Measurements from ENCODE around the gene ACYP2. TPM values are rescaled to one million over a fixed set of nuclear protein-coding genes. Genes with fewer than 3 reads are reported as not detected.

ACYP2 gene
- total RNA-seq, 6 experiments from 2014 or later, result 9.6 to 22.9 (median 18.5) TPM

GRCh38 chr2:54227798-54228197 is 112.4 kb downstream of the ACYP2 start:
- H3K4me1 ChIP-seq, result no peaks in the 10 kb centered on the region
- H3K27ac ChIP-seq, result no peak overlapping the region
- H3K36me3 ChIP-seq, result no peaks in the 10 kb centered on the region
- H3K27me3 ChIP-seq, result no peaks in the 10 kb centered on the region
- DNase-seq, result no peak
- H3K9me3 ChIP-seq, result no peaks in the 10 kb centered on the region
- intact Hi-C loops (cut with DNase I), result no loop called here
- no peak for TF ChIP-seq POLR2A (IDR thresholded peaks at IDR 0.05)
- TF ChIP-seq, protein P1, sequence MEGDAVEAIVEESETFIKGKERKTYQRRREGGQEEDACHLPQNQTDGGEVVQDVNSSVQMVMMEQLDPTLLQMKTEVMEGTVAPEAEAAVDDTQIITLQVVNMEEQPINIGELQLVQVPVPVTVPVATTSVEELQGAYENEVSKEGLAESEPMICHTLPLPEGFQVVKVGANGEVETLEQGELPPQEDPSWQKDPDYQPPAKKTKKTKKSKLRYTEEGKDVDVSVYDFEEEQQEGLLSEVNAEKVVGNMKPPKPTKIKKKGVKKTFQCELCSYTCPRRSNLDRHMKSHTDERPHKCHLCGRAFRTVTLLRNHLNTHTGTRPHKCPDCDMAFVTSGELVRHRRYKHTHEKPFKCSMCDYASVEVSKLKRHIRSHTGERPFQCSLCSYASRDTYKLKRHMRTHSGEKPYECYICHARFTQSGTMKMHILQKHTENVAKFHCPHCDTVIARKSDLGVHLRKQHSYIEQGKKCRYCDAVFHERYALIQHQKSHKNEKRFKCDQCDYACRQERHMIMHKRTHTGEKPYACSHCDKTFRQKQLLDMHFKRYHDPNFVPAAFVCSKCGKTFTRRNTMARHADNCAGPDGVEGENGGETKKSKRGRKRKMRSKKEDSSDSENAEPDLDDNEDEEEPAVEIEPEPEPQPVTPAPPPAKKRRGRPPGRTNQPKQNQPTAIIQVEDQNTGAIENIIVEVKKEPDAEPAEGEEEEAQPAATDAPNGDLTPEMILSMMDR (IDR thresholded peaks at IDR 0.05), result no peak
- H3K4me3 ChIP-seq, result no peak overlapping the region
- ATAC-seq, result no peak

- ATAC-seq (peak in 2 of 4 donors; percentile 34 to 61), DNase-seq (peak in 1 of 3 donors; percentile 52)
- Histone ChIP-seq H3K4me1 (no peaks in the 10 kb centered on the region), H3K27ac (no peak overlapping the region), H3K36me3 (no peaks in the 10 kb centered on the region), H3K4me3 (no peak overlapping the region), H3K27me3 (no peaks in the 10 kb centered on the region), H3K9me3 (no peaks in the 10 kb centered on the region)
- TF ChIP-seq, protein P1 (IDR thresholded peaks at IDR 0.05), result no peak
- TF ChIP-seq POLR2A (IDR thresholded peaks at IDR 0.05), result no peak
- WGBS (ENCODE audit: insufficient coverage, low coverage, low lambda C conversion rate, missing lambda C conversion rate), result 100% methylated on average over 1 of the region's 2 CpGs
- intact Hi-C loops (cut with DNase I), result no loop called here
Measured at GRCh38 chr2:54228945-54229344, 113.5 kb downstream of the ACYP2 start.

DNA sequence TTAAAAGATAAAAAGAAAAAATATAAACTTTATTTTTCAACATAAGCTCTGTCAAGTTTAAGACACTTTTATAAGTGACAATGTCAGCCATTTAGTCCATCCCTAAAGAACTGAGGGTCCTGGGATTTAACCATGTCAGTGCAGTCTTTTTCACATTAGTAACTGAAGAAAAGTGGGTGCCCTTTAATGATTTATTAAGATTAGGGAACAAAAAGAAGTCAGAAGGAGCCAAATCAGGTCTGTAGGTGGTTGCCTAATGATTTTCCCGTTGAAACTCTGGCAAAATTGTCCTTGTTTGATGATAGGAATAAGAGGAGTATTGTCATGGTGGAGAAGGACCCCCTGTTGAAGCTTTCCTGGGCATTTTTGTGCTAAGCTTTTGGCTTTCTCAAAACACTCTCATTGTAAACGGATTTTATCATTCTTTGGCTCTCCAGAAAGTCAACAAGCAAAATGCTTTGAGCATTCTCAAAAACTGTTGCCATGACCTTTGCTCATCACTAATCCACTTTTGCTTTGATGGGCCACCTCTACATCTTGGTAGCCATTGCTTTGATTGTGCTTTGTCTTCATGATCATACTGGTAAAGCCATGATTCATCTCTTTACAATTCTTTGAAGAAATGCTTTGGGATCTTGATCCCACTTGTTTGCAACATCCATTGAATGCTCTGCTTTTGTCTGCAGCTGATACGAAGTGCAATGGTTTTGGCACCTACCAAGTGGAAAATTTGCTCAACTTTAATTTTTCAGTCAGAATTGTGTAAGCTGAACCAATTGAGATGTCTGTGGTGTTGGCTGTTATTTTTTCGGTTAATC is 118.6 kb downstream of the ACYP2 start:
- Histone ChIP-seq H3K36me3 (peaks cover 0 to 4% (median 0%) of the 10 kb centered on the region in 4 donors), H3K27ac (no peak overlapping the region), H3K9me3 (peaks cover 0 to 4% (median 0%) of the 10 kb centered on the region in 4 donors), H3K27me3 (no peaks in the 10 kb centered on the region), H3K4me1 (no peaks in the 10 kb centered on the region), H3K4me3 (no peak overlapping the region)
- 51% methylated on average over 4 of the region's 4 CpGs for WGBS (ENCODE audit: insufficient coverage, low coverage, low lambda C conversion rate, missing lambda C conversion rate)
- ATAC-seq (no peak), DNase-seq (no peak)
- intact Hi-C loops (cut with DNase I), result no loop called here
- TF ChIP-seq POLR2A (IDR thresholded peaks at IDR 0.05), result no peak
- TF ChIP-seq, protein P1 (IDR thresholded peaks at IDR 0.05), result no peak

GRCh38 chr2:54237428-54237827 is 122.0 kb downstream of the ACYP2 start:
- ATAC-seq, result no peak
- Histone ChIP-seq H3K27me3 (no peaks in the 10 kb centered on the region), H3K4me3 (no peak overlapping the region), H3K36me3 (peaks cover 0 to 4% (median 0%) of the 10 kb centered on the region in 4 donors), H3K27ac (no peak overlapping the region), H3K4me1 (no peaks in the 10 kb centered on the region), H3K9me3 (peaks cover 0 to 4% (median 0%) of the 10 kb centered on the region in 4 donors)
- intact Hi-C loops (cut with DNase I), result no loop called here
- WGBS (ENCODE audit: insufficient coverage, low coverage, low lambda C conversion rate, missing lambda C conversion rate), result 96% methylated on average over 2 of the region's 2 CpGs
- TF ChIP-seq, protein P1 (IDR thresholded peaks at IDR 0.05), result no peak
- no peak for TF ChIP-seq POLR2A (IDR thresholded peaks at IDR 0.05)
- no peak for DNase-seq

Measured in right lobe of liver (tissue), 6 donors.